ENCODE measurements around the gene ASH1L.
"Not testable (repeated sequence)": the region's sequence is repeated elsewhere in the genome, so short reads cannot be mapped to it uniquely, and the experiment has no call there.

Gene ASH1L

DNA sequence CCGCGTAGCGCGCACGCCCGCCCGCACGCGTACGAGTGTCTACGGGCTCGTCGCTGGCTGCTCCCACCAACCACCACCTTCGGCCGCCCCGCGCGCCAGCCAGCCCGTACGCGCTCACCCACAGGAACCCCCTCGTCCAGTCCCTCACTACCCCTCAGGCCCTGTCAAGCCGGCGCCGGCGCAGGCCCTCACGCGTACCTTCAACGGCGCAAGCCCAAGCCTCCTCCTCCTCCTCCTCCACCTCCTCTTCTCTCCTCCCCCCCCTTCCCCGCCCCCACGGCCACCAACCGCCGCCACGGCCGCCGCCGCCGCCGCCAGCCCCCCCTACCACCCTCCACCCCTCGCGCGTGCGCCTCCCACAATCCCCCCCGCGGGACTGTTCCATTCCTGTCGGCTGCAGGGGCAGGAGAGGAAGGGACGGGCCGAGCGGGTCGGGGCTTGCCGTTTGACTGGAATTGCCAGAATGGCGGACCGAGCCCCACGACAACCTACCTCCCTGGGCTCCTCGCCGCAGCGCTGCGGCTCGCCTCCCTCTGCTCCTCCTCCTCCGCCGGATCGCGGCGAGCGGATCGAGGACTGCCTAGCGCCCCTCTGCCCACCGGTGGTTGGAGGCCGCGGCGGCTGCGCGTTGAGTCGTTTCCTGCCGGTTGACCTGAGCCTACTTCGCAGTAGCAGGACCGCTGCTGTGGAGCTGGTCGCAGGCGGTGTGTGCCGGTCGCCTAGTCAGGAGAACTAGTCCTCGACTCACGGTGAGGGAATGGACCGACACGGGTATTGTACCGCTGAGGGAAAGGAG lies at the start of gene ASH1L:
ASH1L (minus strand) TSS at position 223 of the 796 bp plus-strand sequence. CDS start 41,284 bp downstream, outside the sequence.
- in situ Hi-C loops (cut with MboI; ENCODE audit: low sequenced_read_pairs): no loop called here

DNA sequence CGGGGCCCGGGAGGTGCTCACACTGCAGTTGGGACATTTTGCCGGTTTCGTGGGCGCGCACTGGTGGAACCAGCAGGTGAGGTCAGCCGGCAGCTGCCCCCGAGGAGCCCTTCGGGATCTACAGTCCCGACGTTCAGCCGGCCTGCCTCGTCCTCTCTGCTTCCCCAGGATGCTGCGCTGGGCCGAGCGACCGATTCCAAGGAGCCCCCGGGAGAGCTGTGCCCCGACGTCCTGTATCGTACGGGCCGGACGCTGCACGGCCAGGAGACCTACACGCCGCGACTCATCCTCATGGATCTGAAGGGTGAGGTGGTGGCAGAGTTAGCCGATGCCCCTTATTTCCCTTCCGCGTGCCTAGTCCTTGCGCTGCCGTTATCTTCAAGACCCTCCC lies 47.6 kb upstream of the ASH1L start:
- in situ Hi-C loops (cut with MboI; ENCODE audit: low sequenced_read_pairs): not testable (repeated sequence)

- in situ Hi-C loops (cut with MboI; ENCODE audit: low sequenced_read_pairs): no loop called here
These were observed 47.1 kb upstream of the ASH1L start, which contains the start of gene MSTO1 for GRCh38 chr1:155609515-155610256. Gene MSTO1, plus strand, starts transcription at chr1:155610218. Its CDS starts 31 bp downstream, at chr1:155610249.

GRCh38 chr1:155608888-155609225 lies 46.3 kb upstream of the ASH1L start:
- in situ Hi-C loops (cut with MboI; ENCODE audit: low sequenced_read_pairs): no loop called here

GRCh38 chr1:155607708-155608107 lies 45.1 kb upstream of the ASH1L start:
- in situ Hi-C loops (cut with MboI; ENCODE audit: low sequenced_read_pairs): no loop called here

- in situ Hi-C loops (cut with MboI; ENCODE audit: low sequenced_read_pairs): loop anchor here (25.0 kb wide), 1 partner anchor 413 kb away; no protein-coding TSS in a partner anchor
These were observed 37.4 kb upstream of the ASH1L start for GRCh38 chr1:155599828-155600572.

DNA sequence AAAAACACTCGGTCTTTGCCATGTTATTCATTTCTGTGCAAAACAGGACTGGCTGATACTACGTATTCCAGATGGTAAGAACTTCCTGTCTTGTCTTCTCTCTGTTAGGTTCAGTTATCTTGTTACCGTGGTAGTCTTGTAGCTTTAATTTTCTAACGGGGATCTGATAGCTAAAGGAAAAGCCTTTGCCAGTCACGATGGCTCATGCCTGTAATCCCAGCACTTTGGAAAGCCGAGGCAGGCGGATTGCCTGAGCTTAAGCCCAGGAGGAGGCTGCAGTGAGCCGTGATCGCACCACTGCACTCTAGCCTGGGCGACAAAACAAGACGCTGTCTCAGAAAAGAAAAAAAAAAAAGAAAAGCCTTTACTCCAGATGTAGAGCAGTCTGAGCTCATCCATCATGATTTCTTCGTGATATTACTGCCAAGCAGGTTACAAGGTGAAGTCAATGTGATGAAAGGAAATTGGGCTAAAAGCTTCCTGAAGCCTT lies 36.3 kb upstream of the ASH1L start:
- in situ Hi-C loops (cut with MboI; ENCODE audit: low sequenced_read_pairs): loop anchor here (25.0 kb wide), 1 partner anchor 412 kb away; no protein-coding TSS in a partner anchor

GRCh38 chr1:155596864-155597263 lies 34.3 kb upstream of the ASH1L start:
- in situ Hi-C loops (cut with MboI; ENCODE audit: low sequenced_read_pairs): loop anchor here (25.0 kb wide), 1 partner anchor 410 kb away; no protein-coding TSS in a partner anchor

- in situ Hi-C loops (cut with MboI; ENCODE audit: low sequenced_read_pairs): loop anchor here (25.0 kb wide), 1 partner anchor 409 kb away; no protein-coding TSS in a partner anchor
These were observed 33.4 kb upstream of the ASH1L start for GRCh38 chr1:155595877-155596474.

- in situ Hi-C loops (cut with MboI; ENCODE audit: low sequenced_read_pairs): loop anchor here (25.0 kb wide), 1 partner anchor 404 kb away; no protein-coding TSS in a partner anchor
These were observed 29.2 kb upstream of the ASH1L start for GRCh38 chr1:155591770-155592169.

DNA sequence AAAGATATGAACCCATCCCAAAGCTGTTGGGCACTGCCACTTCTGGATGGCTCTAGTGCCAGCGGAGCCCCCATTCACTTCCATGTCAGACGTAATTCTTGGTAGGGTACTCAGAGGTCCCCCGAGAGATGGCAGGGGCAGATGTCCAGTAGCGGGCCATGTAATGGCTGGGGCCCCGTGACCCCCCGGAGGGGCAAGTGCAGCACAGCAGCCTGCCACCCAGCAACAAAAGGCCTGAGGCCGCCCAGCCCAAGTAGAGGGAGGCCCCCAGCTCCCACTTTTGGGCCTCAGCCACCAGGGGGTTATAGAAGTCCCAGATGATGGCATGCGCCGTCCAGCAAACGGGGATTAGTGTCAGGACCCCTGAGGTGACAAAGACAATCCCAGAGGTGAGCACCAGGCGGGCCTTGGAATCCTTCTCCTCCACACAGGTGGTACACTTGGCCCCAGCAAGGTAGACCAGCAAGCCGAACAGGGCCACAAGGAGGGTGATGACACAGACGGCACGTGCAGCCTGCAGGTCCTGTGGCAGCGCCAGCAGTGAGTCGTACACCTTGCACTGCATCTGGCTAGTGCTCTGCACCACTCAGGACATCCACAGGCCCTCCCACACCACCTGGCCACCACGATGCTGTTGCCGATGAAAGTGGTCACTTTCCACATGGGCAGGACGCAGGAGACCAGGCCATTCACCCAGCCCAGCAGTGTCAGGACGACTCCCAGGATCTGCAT lies 28.1 kb upstream of the ASH1L start:
- in situ Hi-C loops (cut with MboI; ENCODE audit: low sequenced_read_pairs): loop anchor here (25.0 kb wide), 1 partner anchor 403 kb away; no protein-coding TSS in a partner anchor

DNA sequence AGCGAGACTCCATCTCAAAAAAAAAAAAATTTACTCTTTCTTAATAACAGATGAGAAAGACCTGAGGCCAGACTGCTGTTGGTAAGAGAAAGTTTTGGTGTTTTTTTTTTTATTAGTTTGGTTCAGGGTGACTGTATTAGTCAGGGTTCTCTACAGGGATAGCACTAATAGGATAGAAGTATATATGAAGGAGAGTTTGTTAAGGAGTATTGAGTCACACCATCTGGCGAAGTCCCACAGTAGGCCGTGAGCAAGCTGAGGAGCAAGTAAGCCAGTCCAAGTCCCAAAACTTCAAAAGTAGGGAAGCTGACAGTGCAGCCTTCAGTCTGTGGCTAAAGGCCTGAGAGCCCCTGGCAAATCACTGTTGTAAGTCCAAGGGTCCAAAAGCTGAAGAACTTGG lies 26.7 kb upstream of the ASH1L start:
- in situ Hi-C loops (cut with MboI; ENCODE audit: low sequenced_read_pairs): loop anchor here (10.0 to 25.0 kb wide), 2 partner anchors 334 to 402 kb away; partner anchors contain the start of gene ENTREP3

DNA sequence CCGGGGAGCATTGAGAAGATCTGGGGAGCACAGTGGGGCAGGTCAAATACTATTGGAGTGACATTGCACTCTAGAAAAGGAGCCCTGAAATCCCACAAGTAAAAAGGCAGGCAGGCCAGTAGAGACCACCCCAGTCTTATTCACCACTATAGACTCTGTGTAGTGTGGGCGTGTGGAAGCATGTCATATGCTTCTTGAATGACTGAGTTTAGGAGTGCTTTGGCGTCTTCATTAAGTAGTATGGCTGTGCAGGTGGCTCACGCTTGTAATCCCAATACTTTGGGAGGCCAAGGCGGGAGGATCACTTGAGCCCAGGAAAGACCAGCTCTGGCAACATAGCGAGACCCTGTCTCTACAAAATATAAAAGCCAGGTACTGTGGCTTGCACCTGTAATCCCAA lies 21.2 kb upstream of the ASH1L start:
- in situ Hi-C loops (cut with MboI; ENCODE audit: low sequenced_read_pairs): loop anchor here (10.0 to 25.0 kb wide), 2 partner anchors 329 to 397 kb away; partner anchors contain the start of gene ENTREP3

DNA sequence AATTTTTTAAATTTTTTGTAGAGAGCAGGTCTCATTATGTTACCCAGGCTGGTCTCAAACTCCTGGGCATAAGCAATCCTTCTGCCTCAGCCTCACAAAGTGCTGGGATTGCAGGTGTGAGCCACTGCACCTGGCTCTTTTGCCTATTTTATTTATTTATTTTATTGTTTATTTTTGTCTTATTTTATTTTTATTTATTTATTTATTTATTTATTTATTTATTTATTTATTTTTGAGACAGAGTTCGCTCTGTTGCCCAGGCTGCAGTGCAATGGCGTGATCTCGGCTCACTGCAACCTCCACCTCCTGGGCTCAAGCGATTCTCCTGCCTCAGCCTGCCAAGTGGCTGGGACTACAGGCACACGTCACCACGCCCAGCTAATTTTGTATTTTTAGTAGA lies 13.0 kb upstream of the ASH1L start:
- in situ Hi-C loops (cut with MboI; ENCODE audit: low sequenced_read_pairs): loop anchor here (25.0 kb wide), 1 partner anchor 388 kb away; no protein-coding TSS in a partner anchor

- in situ Hi-C loops (cut with MboI; ENCODE audit: low sequenced_read_pairs): no loop called here
These were observed 11.5 kb upstream of the ASH1L start for GRCh38 chr1:155574077-155574476.

GRCh38 chr1:155570593-155570990 lies 8.0 kb upstream of the ASH1L start:
- in situ Hi-C loops (cut with MboI; ENCODE audit: low sequenced_read_pairs): no loop called here

DNA sequence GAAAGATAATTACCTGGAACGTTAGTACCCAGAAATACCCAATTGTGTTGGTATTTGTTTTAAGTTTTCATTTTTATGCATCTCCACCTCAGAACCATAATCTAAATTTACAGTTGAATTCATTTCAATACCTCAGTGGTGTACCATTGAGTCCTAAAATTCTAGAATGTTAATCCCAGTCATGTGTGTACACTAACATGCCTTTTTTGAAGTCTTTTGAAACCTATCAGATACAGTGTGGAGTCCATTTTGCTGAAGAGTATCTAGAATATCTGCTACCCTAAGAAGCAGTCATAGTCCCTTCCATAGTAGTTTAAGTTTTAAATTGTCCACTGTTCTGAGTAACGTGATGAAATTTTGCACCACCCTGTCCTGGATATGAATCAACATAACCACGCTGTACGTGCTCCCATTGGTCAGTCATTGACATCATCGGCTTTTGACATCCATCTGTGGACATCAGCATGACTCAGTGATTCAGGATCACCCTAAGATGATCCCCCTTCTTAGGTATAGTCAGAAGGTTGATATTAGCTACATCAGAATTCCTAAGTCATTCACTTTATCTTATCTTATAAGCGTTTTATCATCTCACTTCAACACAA lies 7.5 kb upstream of the ASH1L start:
- in situ Hi-C loops (cut with MboI; ENCODE audit: low sequenced_read_pairs): no loop called here

DNA sequence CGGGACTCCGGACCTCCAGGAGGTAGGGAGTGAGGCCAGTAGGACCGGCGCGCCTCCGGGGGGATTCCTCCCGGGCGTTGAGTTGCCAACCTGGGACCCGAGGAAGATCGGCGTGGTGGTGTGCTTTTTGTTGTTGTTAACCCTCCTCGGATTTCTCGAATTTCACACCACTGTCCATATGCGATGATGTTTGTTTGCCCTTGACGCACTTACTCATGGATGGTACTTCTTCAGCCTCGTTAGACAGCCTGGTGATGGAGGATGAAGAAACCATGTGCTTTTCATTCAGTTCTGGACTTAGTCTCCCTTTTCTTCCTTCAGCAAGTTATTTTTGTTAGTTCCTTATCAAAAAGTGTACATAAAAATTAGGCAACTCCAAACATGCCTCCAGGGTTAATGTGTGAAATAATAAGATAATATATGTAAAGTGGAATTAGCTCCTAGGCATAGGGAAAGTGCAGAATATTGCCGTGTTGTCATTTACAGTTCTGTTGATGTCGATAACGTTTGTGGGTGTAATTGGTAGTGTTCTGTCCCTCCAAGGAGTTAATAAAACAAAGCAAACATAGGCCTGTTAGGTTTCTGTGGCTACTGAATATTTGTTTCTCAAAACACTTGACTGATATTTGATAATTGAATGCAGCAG lies 897 bp upstream of the ASH1L start:
- in situ Hi-C loops (cut with MboI; ENCODE audit: low sequenced_read_pairs): not testable (repeated sequence)
